Body of pancreas (tissue), 4 donors: Measurements from ENCODE around the gene PRR5L. TPM values are rescaled to one million over a fixed set of nuclear protein-coding genes. Genes with fewer than 3 reads are reported as not detected.

Experiments used
- ATAC-seq: fragments of 150-250 bp; one replicate; pipeline ENCODE4 v1.9.1; 2016
- DNase-seq, 4 donors: peaks; one replicate each; pipeline ENCODE4 v3.0.0-alpha.2; 2019
- H3K27ac ChIP-seq, 4 donors: fragments of 200-600 bp; sonication (generic); 1 replicate in 3 of 4; 2 replicates in 1 of 4; pipeline versions ENCODE4 v1.5.1 to v1.6.1; 2016 to 2019; ENCODE audit warnings: mild to moderate bottlenecking in 1 of 4, mixed read lengths in 1 of 4, moderate library complexity in 1 of 4
- H3K27me3 ChIP-seq, 2 donors: fragments of 200-600 bp; sonication (generic); one replicate each; pipeline ENCODE4 v1.6.0; 2016; ENCODE audit warnings: mild to moderate bottlenecking in 1 of 2
- H3K36me3 ChIP-seq, 2 donors: fragments of 200-600 bp; sonication (generic); replicated peaks in 1 of 2; 2 replicates each; pipeline ENCODE4 v1.5.1; 2016; ENCODE audit warnings: low read depth in 2 of 2; ENCODE audit not compliant: insufficient read depth in 1 of 2
- H3K4me1 ChIP-seq: fragments of 200-600 bp; sonication (generic); one replicate; pipeline ENCODE4 v1.6.0; 2016
- H3K4me3 ChIP-seq, 2 donors: fragments of 200-600 bp; sonication (generic); 1 replicate in 1 of 2; 2 replicates in 1 of 2; pipeline ENCODE4 v1.5.1; 2016 to 2019
- H3K9me3 ChIP-seq, 3 donors: fragments of 200-600 bp; sonication (generic); 1 replicate in 2 of 3; 2 replicates in 1 of 3; pipeline ENCODE4 v1.5.1; 2016
- POLR2A ChIP-seq, 3 donors: fragments of 450-650 bp; IDR thresholded peaks; one replicate each; pipeline ENCODE4 v1.6.1; 2016; ENCODE audit warnings: antibody characterized with exemption in 3 of 3, mild to moderate bottlenecking in 2 of 3
- WGBS, 2 donors: methylation state at CpG; one replicate each; pipeline ENCODE4 v1.1.5; 2017; 5-methylcytosine and 5-hydroxymethylcytosine counted together
- intact Hi-C: fragments of 100-400 bp; cut with DNase I; formaldehyde crosslinking; loops from one replicate; pipeline ENCODE4 v1.15.1; 2023
- total RNA-seq, 2 donors: library from RNA; depleted of rRNA; stranded (reverse); fragments of >200 nt; gene quantifications; one replicate each; pipeline ENCODE4 v1.1.0, GENCODE V29; 2016
- TF ChIP-seq, protein P1 (sequence below), 7 experiments: fragments of 450-650 bp in 4 of 7; fragments of 200-600 bp in 3 of 7; sonication (generic) in 3 of 7; IDR thresholded peaks; one replicate each; pipeline ENCODE4 v1.5.1; 2016 to 2019; ENCODE audit warnings: antibody characterized with exemption in 7 of 7

Gene PRR5L
- total RNA-seq, 2 donors from 2014 or later: 2.6 to 3.0 TPM

GRCh38 chr11:36350137-36350513 is 54.0 kb downstream of the PRR5L start:
- no peak for DNase-seq
- peaks cover 4% of the 10 kb centered on the region for H3K4me1 ChIP-seq
- H3K27ac ChIP-seq: no peak overlapping the region
- WGBS, 2 donors: 78% methylated on average over 1 of the region's 1 CpG
- no peaks in the 10 kb centered on the region for H3K27me3 ChIP-seq
- intact Hi-C loops: no loop called here
- no peaks in the 10 kb centered on the region for H3K36me3 ChIP-seq
- ATAC-seq: no peak
- H3K4me3 ChIP-seq: no peak overlapping the region
- TF ChIP-seq POLR2A (IDR thresholded peaks at IDR 0.05): no peak
- TF ChIP-seq, protein P1, sequence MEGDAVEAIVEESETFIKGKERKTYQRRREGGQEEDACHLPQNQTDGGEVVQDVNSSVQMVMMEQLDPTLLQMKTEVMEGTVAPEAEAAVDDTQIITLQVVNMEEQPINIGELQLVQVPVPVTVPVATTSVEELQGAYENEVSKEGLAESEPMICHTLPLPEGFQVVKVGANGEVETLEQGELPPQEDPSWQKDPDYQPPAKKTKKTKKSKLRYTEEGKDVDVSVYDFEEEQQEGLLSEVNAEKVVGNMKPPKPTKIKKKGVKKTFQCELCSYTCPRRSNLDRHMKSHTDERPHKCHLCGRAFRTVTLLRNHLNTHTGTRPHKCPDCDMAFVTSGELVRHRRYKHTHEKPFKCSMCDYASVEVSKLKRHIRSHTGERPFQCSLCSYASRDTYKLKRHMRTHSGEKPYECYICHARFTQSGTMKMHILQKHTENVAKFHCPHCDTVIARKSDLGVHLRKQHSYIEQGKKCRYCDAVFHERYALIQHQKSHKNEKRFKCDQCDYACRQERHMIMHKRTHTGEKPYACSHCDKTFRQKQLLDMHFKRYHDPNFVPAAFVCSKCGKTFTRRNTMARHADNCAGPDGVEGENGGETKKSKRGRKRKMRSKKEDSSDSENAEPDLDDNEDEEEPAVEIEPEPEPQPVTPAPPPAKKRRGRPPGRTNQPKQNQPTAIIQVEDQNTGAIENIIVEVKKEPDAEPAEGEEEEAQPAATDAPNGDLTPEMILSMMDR (IDR thresholded peaks at IDR 0.05): no peak
- no peaks in the 10 kb centered on the region for H3K9me3 ChIP-seq

DNA sequence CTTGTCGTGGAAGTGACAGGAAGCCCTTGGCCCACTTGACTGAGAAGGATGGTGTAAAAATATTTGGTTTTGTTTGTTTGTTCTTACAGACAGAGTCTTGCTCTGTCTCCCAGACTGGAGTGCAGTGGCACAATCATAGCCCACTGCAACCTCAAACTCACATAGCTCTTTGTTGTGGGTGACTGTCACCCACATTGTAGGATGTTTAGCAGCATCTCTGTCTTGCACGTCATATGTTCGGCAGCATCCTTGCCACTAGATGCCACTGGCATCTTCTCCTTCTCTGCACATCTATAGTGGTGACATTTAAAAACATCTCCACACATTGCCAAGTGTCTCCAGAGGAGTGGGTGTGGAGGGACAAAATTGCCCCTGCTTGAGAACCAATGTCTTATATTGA is 56.8 kb downstream of the PRR5L start:
- no peak overlapping the region for H3K27ac ChIP-seq
- H3K9me3 ChIP-seq: no peaks in the 10 kb centered on the region
- no peak for TF ChIP-seq POLR2A (IDR thresholded peaks at IDR 0.05)
- TF ChIP-seq, protein P1 (IDR thresholded peaks at IDR 0.05): no peak
- no peaks in the 10 kb centered on the region for H3K4me1 ChIP-seq
- intact Hi-C loops: no loop called here
- no peak overlapping the region for H3K4me3 ChIP-seq
- H3K27me3 ChIP-seq: no peaks in the 10 kb centered on the region
- no peaks in the 10 kb centered on the region for H3K36me3 ChIP-seq
- no peak for DNase-seq
- 48 to 73% methylated on average over 3 of the region's 3 CpGs for WGBS, 2 donors
- ATAC-seq: no peak

DNA sequence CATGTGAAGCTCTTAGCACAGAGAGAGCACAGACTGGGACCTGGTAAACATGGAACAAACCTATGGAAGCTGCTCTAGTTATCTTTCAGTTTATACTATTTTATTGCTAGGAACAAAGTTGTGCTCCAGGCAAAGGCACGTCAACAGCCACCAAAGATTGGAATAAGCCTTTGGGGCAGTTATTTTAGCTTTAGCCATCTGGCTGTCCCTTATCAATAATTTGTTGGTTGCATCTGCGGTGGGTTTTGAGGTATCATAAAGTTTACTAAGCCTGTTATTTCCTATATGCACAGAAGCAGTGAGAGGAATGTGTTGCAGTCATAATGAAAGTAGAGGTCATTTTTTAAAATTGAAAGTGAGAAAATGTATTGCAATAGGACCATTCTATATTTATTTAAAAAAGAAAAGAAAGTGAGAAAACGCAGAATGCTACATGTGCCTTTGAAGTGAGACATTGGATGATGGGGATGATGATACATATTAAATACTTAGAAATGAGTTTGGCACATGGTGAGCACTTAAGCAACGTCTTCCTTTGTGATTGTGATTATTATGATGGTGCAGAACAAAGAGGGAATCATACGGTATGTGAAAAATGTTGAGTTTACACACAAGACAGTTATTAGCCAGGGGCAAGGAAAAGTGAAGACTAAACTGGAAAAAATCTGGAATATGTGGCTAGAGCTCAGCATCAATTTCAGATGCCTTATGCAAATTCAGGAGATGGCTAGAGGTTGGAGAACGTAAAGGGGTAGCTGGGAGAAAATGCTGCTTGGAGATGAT is 58.3 kb downstream of the PRR5L start:
- ATAC-seq: no peak
- no peak overlapping the region for H3K4me3 ChIP-seq
- TF ChIP-seq, protein P1 (IDR thresholded peaks at IDR 0.05): no peak
- TF ChIP-seq POLR2A (IDR thresholded peaks at IDR 0.05): no peak
- 55 to 58% methylated on average over 6 of the region's 6 CpGs for WGBS, 2 donors
- no peaks in the 10 kb centered on the region for H3K9me3 ChIP-seq
- no peak for DNase-seq
- no peaks in the 10 kb centered on the region for H3K27me3 ChIP-seq
- intact Hi-C loops: no loop called here
- no peak overlapping the region for H3K27ac ChIP-seq
- no peaks in the 10 kb centered on the region for H3K36me3 ChIP-seq
- no peaks in the 10 kb centered on the region for H3K4me1 ChIP-seq

GRCh38 chr11:36356201-36356600 is 60.1 kb downstream of the PRR5L start:
- no peak for ATAC-seq
- 70 to 91% methylated on average over 2 of the region's 2 CpGs for WGBS, 2 donors
- no peaks in the 10 kb centered on the region for H3K4me1 ChIP-seq
- no peaks in the 10 kb centered on the region for H3K9me3 ChIP-seq
- intact Hi-C loops: no loop called here
- no peaks in the 10 kb centered on the region for H3K36me3 ChIP-seq
- TF ChIP-seq, protein P1 (IDR thresholded peaks at IDR 0.05): no peak
- no peak for TF ChIP-seq POLR2A (IDR thresholded peaks at IDR 0.05)
- DNase-seq: peak in 1 of 4 donors; percentile 37
- H3K4me3 ChIP-seq: no peak overlapping the region
- H3K27ac ChIP-seq: no peak overlapping the region
- H3K27me3 ChIP-seq: no peaks in the 10 kb centered on the region

DNA sequence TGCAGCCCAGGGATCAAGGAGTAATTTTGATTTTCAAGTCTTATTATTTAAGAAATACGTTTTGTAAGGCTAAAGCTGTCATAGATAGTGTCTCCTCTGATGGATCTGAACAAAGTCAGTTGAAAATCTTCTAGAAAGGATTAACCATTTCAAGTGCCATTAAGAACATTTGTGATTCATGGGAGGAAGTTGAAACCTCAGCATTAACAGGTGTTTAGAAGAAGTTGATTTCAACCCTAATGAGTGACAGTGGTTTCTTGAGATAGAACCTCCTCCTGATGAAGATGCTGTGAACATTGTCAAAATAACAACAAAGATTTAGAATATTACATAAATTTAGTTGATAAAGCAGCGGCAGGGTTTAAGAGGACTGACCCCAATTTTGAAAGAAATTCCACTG is 61.7 kb downstream of the PRR5L start:
- 29 to 37% methylated on average over 2 of the region's 2 CpGs for WGBS, 2 donors

More for the DNA sequence above, 61.7 kb downstream of the PRR5L start:
- no peak overlapping the region for H3K4me3 ChIP-seq
- intact Hi-C loops: no loop called here
- no peak for TF ChIP-seq POLR2A (IDR thresholded peaks at IDR 0.05)
- TF ChIP-seq, protein P1 (IDR thresholded peaks at IDR 0.05): no peak
- DNase-seq: no peak
- H3K36me3 ChIP-seq: no peaks in the 10 kb centered on the region
- no peaks in the 10 kb centered on the region for H3K27me3 ChIP-seq
- H3K9me3 ChIP-seq: no peaks in the 10 kb centered on the region
- H3K4me1 ChIP-seq: no peaks in the 10 kb centered on the region
- ATAC-seq: no peak
- H3K27ac ChIP-seq: no peak overlapping the region
